Right lobe of liver (tissue), 4 donors: Measurements from ENCODE around the gene CLEC16A.
"Not testable (repeated sequence)": the region's sequence is repeated elsewhere in the genome, so short reads cannot be mapped to it uniquely, and the experiment has no call there.

Source experiments
- POLR2A ChIP-seq: fragments of 450-650 bp; IDR thresholded peaks from one replicate; pipeline ENCODE4 v1.6.1; 2017; ENCODE audit warnings: antibody characterized with exemption, mild to moderate bottlenecking
- TF ChIP-seq, protein P1 (sequence below), 4 donors: fragments of 200-600 bp in 3 of 4; fragments of 450-650 bp in 1 of 4; IDR thresholded peaks; one replicate each; pipeline versions ENCODE4 v1.5.1 to v1.8.0; 2016 to 2022; ENCODE audit warnings: antibody characterized with exemption in 4 of 4, mild to moderate bottlenecking in 2 of 4
- donor health status: DM: no; HTN: no; CAD: no.
- donor health status: DM: no; HTN: no; CAD: no.
- donor health status: DM: no; HTN: yes; CAD: no.

DNA sequence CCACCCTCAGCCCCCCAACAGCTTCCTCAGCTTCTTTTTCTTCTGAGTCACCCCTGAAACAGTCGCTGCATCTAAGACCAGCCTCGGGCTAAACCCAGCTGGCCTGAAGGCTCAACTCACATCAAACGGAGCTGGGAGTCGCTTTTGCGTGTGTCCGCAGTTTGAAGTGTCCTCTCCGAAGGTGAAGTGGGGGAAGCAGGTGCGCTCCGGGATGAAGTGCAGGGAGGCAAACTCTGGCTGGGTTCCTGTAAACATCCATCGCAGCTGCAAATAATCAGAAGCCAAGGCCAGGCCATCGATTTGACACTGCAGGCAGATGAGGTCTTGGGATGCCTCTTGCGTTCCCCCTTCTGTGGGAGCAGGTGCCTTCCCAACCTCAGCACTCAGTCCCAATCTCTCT, 15.3 kb upstream of the CLEC16A start:
- TF ChIP-seq, protein P1, sequence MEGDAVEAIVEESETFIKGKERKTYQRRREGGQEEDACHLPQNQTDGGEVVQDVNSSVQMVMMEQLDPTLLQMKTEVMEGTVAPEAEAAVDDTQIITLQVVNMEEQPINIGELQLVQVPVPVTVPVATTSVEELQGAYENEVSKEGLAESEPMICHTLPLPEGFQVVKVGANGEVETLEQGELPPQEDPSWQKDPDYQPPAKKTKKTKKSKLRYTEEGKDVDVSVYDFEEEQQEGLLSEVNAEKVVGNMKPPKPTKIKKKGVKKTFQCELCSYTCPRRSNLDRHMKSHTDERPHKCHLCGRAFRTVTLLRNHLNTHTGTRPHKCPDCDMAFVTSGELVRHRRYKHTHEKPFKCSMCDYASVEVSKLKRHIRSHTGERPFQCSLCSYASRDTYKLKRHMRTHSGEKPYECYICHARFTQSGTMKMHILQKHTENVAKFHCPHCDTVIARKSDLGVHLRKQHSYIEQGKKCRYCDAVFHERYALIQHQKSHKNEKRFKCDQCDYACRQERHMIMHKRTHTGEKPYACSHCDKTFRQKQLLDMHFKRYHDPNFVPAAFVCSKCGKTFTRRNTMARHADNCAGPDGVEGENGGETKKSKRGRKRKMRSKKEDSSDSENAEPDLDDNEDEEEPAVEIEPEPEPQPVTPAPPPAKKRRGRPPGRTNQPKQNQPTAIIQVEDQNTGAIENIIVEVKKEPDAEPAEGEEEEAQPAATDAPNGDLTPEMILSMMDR (IDR thresholded peaks at IDR 0.05): not testable (repeated sequence)
- TF ChIP-seq POLR2A: not testable (repeated sequence)
